ENCODE data around the gene RNF112.

GRCh38 chr17:19409509-19409908 is 1.5 kb upstream of the RNF112 start:
- TF ChIP-seq CTCF (IDR thresholded peaks at IDR 0.05 in 8 of 11, conservative IDR thresholded peaks at IDR 0.05 in 3 of 11) (no peak), POLR2A (IDR thresholded peaks at IDR 0.05) (no peak), POLR2AphosphoS5 (IDR thresholded peaks at IDR 0.05) (no peak)
